ENCODE results near the gene SCAF1. TPM values are rescaled to one million over a fixed set of nuclear protein-coding genes. Genes with fewer than 3 reads are reported as not detected.

SCAF1 gene
- total RNA-seq, 1 donor from 2014 or later: 105 TPM

GRCh38 chr19:49676136-49676783 lies 34.3 kb downstream of the SCAF1 start:
- Histone ChIP-seq H3K4me3 (ENCODE audit: insufficient read depth, low read depth, low read length) (peak overlapping the region; percentile 53), H3K36me3 (ENCODE audit: insufficient read depth, low read length) (no peaks in the 10 kb centered on the region), H3K4me1 (ENCODE audit: insufficient read depth, low read length) (peaks cover 23% of the 10 kb centered on the region), H3K27ac (ENCODE audit: low read depth, low read length) (peak overlapping the region; percentile 98), H3K4me2 (ENCODE audit: low read length) (peak overlapping the region; percentile 85), H4K20me1 (ENCODE audit: insufficient read depth, low read length) (peaks cover 36% of the 10 kb centered on the region), H3K27me3 (ENCODE audit: insufficient read depth, low read length) (no peaks in the 10 kb centered on the region), H2AFZ (ENCODE audit: low read depth, low read length) (peak overlapping the region; percentile 92), H3K9ac (ENCODE audit: low read length) (peak overlapping the region; percentile 90), H3K9me3 (ENCODE audit: insufficient read depth, low read depth, low read length) (no peaks in the 10 kb centered on the region), H3K79me2 (ENCODE audit: insufficient read depth, low read length) (peaks cover 41% of the 10 kb centered on the region)
- H3K36me3 Mint-ChIP-seq (ENCODE audit: low read depth, unreplicated experiment): peaks cover 6% of the 10 kb centered on the region
- H3K4me1 Mint-ChIP-seq (ENCODE audit: low read depth, unreplicated experiment): peaks cover 6% of the 10 kb centered on the region
- H3K27me3 Mint-ChIP-seq (ENCODE audit: low read depth, unreplicated experiment): no peaks in the 10 kb centered on the region
- no peaks in the 10 kb centered on the region for H3K9me3 Mint-ChIP-seq (ENCODE audit: unreplicated experiment)
- FAIRE-seq (peak; percentile 93), DNase-seq (ENCODE audit: low read depth) (peak; percentile 90)
- H3K4me3 Mint-ChIP-seq (ENCODE audit: unreplicated experiment): peak overlapping the region; percentile 93
- TF ChIP-seq CTCF (IDR thresholded peaks at IDR 0.05; ENCODE audit: insufficient read depth, low read depth, low read length) (no peak), EZH2 (IDR thresholded peaks at IDR 0.05; ENCODE audit: insufficient read depth, low read length) (no peak)
- H3K27ac Mint-ChIP-seq (ENCODE audit: unreplicated experiment): peak overlapping the region; percentile 100

- Mint-ChIP-seq H3K27me3 (ENCODE audit: low read depth, unreplicated experiment) (no peaks in the 10 kb centered on the region), H3K4me1 (ENCODE audit: low read depth, unreplicated experiment) (peaks cover 6% of the 10 kb centered on the region), H3K4me3 (ENCODE audit: unreplicated experiment) (peak overlapping the region; percentile 93), H3K36me3 (ENCODE audit: low read depth, unreplicated experiment) (peaks cover 6% of the 10 kb centered on the region), H3K27ac (ENCODE audit: unreplicated experiment) (peak overlapping the region; percentile 100), H3K9me3 (ENCODE audit: unreplicated experiment) (no peaks in the 10 kb centered on the region)
- H3K9ac ChIP-seq (ENCODE audit: low read length): peak overlapping the region; percentile 93
- H2AFZ ChIP-seq (ENCODE audit: low read depth, low read length): no peak overlapping the region
- TF ChIP-seq CTCF (IDR thresholded peaks at IDR 0.05; ENCODE audit: insufficient read depth, low read depth, low read length) (no peak), EZH2 (IDR thresholded peaks at IDR 0.05; ENCODE audit: insufficient read depth, low read length) (no peak)
- DNase-seq (ENCODE audit: low read depth) (peak; percentile 99), FAIRE-seq (no peak)
- H3K4me3 ChIP-seq (ENCODE audit: insufficient read depth, low read depth, low read length): peak overlapping the region; percentile 88
- no peaks in the 10 kb centered on the region for H3K27me3 ChIP-seq (ENCODE audit: insufficient read depth, low read length)
- peaks cover 23% of the 10 kb centered on the region for H3K4me1 ChIP-seq (ENCODE audit: insufficient read depth, low read length)
- peak overlapping the region; percentile 98 for H3K27ac ChIP-seq (ENCODE audit: low read depth, low read length)
- no peaks in the 10 kb centered on the region for H3K36me3 ChIP-seq (ENCODE audit: insufficient read depth, low read length)
- no peaks in the 10 kb centered on the region for H3K9me3 ChIP-seq (ENCODE audit: insufficient read depth, low read depth, low read length)
- peak overlapping the region; percentile 93 for H3K4me2 ChIP-seq (ENCODE audit: low read length)
- H3K79me2 ChIP-seq (ENCODE audit: insufficient read depth, low read length): peaks cover 45% of the 10 kb centered on the region
- H4K20me1 ChIP-seq (ENCODE audit: insufficient read depth, low read length): peaks cover 40% of the 10 kb centered on the region
Observed at GRCh38 chr19:49676784-49677230, 34.8 kb downstream of the SCAF1 start.

Measured in astrocyte (in vitro differentiated cells and primary cell).